Breast epithelium (tissue), 3 donors: Measurements from ENCODE around the gene ARHGEF2.

Experiments used
- POLR2A ChIP-seq: fragments of 450-650 bp; IDR thresholded peaks from one replicate; pipeline ENCODE4 v1.6.1; 2016; ENCODE audit warnings: antibody characterized with exemption, mild to moderate bottlenecking, moderate library complexity
- TF ChIP-seq, protein P1 (sequence below), 3 donors: fragments of 450-650 bp; IDR thresholded peaks; one replicate each; pipeline ENCODE4 v1.5.1; 2016 to 2017; ENCODE audit warnings: antibody characterized with exemption in 3 of 3, mild to moderate bottlenecking in 3 of 3, moderate library complexity in 3 of 3

DNA sequence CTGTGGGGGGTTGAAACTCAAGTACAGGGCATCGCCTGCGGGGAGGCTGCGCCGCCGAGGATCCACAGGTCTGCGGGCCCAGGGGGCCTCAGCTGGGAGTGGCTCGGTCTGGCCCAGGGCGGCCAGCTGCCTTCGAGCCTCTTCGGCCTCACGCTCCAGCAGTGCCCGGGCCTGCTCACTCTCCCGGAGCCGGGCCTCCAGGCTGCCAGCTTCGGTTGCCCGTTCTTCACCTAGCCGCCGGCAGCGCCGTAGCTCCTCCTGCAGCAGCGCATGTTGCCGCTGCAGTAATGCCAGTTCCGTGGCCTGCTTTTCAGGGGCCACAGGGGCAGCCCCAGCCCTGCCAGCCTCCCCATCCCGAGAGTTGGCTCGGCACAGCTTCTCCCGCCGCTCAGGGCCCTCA is 27.5 kb downstream of the ARHGEF2 start:
- TF ChIP-seq POLR2A = no peak
- TF ChIP-seq, protein P1, sequence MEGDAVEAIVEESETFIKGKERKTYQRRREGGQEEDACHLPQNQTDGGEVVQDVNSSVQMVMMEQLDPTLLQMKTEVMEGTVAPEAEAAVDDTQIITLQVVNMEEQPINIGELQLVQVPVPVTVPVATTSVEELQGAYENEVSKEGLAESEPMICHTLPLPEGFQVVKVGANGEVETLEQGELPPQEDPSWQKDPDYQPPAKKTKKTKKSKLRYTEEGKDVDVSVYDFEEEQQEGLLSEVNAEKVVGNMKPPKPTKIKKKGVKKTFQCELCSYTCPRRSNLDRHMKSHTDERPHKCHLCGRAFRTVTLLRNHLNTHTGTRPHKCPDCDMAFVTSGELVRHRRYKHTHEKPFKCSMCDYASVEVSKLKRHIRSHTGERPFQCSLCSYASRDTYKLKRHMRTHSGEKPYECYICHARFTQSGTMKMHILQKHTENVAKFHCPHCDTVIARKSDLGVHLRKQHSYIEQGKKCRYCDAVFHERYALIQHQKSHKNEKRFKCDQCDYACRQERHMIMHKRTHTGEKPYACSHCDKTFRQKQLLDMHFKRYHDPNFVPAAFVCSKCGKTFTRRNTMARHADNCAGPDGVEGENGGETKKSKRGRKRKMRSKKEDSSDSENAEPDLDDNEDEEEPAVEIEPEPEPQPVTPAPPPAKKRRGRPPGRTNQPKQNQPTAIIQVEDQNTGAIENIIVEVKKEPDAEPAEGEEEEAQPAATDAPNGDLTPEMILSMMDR (IDR thresholded peaks at IDR 0.05) = no peak
